HFF-Myc (cell line): ENCODE data around the gene TRABD2B.

ENCODE experiments used
- DNase-seq: peaks from one replicate; pipeline ENCODE4 v3.0.0-alpha.2; 2011; ENCODE audit warnings: low read depth; ENCODE audit errors: extremely low read depth
- H3K4me3 ChIP-seq: replicated peaks from 2 replicates; pipeline ENCODE4 v1.5.1; 2011; ENCODE audit warnings: low read depth, mild to moderate bottlenecking, control low read depth, low read length
- CTCF ChIP-seq: IDR thresholded peaks from 2 replicates; pipeline ENCODE4 v1.5.1; 2012; ENCODE audit warnings: mild to moderate bottlenecking, low read depth, low read length, control low read depth; ENCODE audit errors: missing control alignments

TRABD2B gene

GRCh38 chr1:47876587-47876963 lies 120.6 kb downstream of the TRABD2B start:
- no peak for TF ChIP-seq CTCF
- DNase-seq: no peak
- no peak overlapping the region for H3K4me3 ChIP-seq

GRCh38 chr1:47875831-47876586 lies 121.2 kb downstream of the TRABD2B start:
- no peak for DNase-seq
- TF ChIP-seq CTCF: no peak
- no peak overlapping the region for H3K4me3 ChIP-seq

- DNase-seq: no peak
- TF ChIP-seq CTCF: no peak
- no peak overlapping the region for H3K4me3 ChIP-seq
These were observed 122.1 kb downstream of the TRABD2B start for GRCh38 chr1:47875036-47875435.

- DNase-seq: no peak
- no peak overlapping the region for H3K4me3 ChIP-seq
- TF ChIP-seq CTCF: no peak
These were observed 123.8 kb downstream of the TRABD2B start for GRCh38 chr1:47873337-47873736.

GRCh38 chr1:47872886-47873285 lies 124.3 kb downstream of the TRABD2B start:
- TF ChIP-seq CTCF: no peak
- no peak for DNase-seq
- H3K4me3 ChIP-seq: no peak overlapping the region

- no peak for TF ChIP-seq CTCF
- H3K4me3 ChIP-seq: no peak overlapping the region
- no peak for DNase-seq
These were observed 125.3 kb downstream of the TRABD2B start for GRCh38 chr1:47871799-47872353.
